HL-60 (cell line): ENCODE measurements around the gene LRRC4B.

Experiments
- CTCF ChIP-seq: IDR thresholded peaks from one replicate; pipeline ENCODE4 v1.5.1; 2011; ENCODE audit warnings: low read length, control low read depth, inconsistent platforms; ENCODE audit not compliant: insufficient read depth
- GABPA ChIP-seq: IDR thresholded peaks from 2 replicates; pipeline ENCODE4 v1.6.1; 2012; ENCODE audit warnings: low read depth

GRCh38 chr19:50551715-50552187 is 16.5 kb downstream of the LRRC4B start:
- TF ChIP-seq CTCF (no peak), GABPA (no peak)
